Stimulated activated naive B cell treated with anti-CD40 and anti-IgM and Interleukin-4, amounts not matched to agents 10 μg/mL and 1 μg/mL and 100 μg/mL, for 72 hours (primary cell): ENCODE results near the gene CDC45.
A peak's percentile ranks its signal among the peaks of the same experiment; 100 is the strongest.

ENCODE experiments used
- ATAC-seq, 2 donors: fragments of 150-1000 bp; cut with Tn5 transposase; replicated peaks; 2 replicates each; pipeline ENCODE4 v1.10.0; 2021; ENCODE audit warnings: moderate library complexity in 1 of 2
- DNase-seq: peaks from one replicate; pipeline ENCODE4 v3.0.0; 2021
- H3K27ac Mint-ChIP-seq: one replicate; pipeline ENCODE4 v1.8.0; 2022; ENCODE audit warnings: mild to moderate bottlenecking, mixed read lengths
- H3K27me3 Mint-ChIP-seq, 2 donors: one replicate each; pipeline ENCODE4 v1.8.0; 2022; ENCODE audit warnings: mixed read lengths in 2 of 2
- H3K36me3 Mint-ChIP-seq, 2 donors: one replicate each; pipeline ENCODE4 v1.8.0; 2022; ENCODE audit warnings: mixed read lengths in 2 of 2, mild to moderate bottlenecking in 1 of 2
- H3K4me1 Mint-ChIP-seq, 2 donors: one replicate each; pipeline ENCODE4 v1.8.0; 2022; ENCODE audit warnings: mixed read lengths in 2 of 2, mild to moderate bottlenecking in 1 of 2
- H3K4me3 Mint-ChIP-seq, 2 donors: one replicate each; pipeline ENCODE4 v1.8.0; 2022; ENCODE audit warnings: mild to moderate bottlenecking in 2 of 2, mixed read lengths in 2 of 2, moderate library complexity in 1 of 2
- H3K9me3 Mint-ChIP-seq, 2 donors: one replicate each; pipeline ENCODE4 v1.8.0; 2022; ENCODE audit warnings: mixed read lengths in 2 of 2, mild to moderate bottlenecking in 1 of 2

CDC45 gene

GRCh38 chr22:19516378-19517170 is 36.9 kb downstream of the CDC45 start:
- Mint-ChIP-seq H3K4me1 (no peaks in the 10 kb centered on the region), H3K27me3 (no peaks in the 10 kb centered on the region), H3K4me3 (no peak overlapping the region), H3K36me3 (peaks cover 20 to 26% of the 10 kb centered on the region in 2 donors), H3K27ac (no peak overlapping the region), H3K9me3 (peaks cover 5% of the 10 kb centered on the region in 2 donors)
- ATAC-seq = no peak
- DNase-seq = no peak

GRCh38 chr22:19517171-19517500 is 37.4 kb downstream of the CDC45 start:
- H3K27ac Mint-ChIP-seq = no peak overlapping the region
- DNase-seq (no peak), ATAC-seq (no peak)
- no peak overlapping the region for H3K4me3 Mint-ChIP-seq
- no peaks in the 10 kb centered on the region for H3K27me3 Mint-ChIP-seq
- peaks cover 5% of the 10 kb centered on the region in 2 donors for H3K9me3 Mint-ChIP-seq
- no peaks in the 10 kb centered on the region for H3K4me1 Mint-ChIP-seq
- H3K36me3 Mint-ChIP-seq = peaks cover 24 to 26% of the 10 kb centered on the region in 2 donors

- Mint-ChIP-seq H3K27me3 (peaks cover 5 to 7% of the 10 kb centered on the region in 2 donors), H3K36me3 (peaks cover 21 to 26% of the 10 kb centered on the region in 2 donors)
These were observed 38.3 kb downstream of the CDC45 start for GRCh38 chr22:19517919-19518611.

GRCh38 chr22:19518635-19519034 is 38.9 kb downstream of the CDC45 start:
- H3K4me1 Mint-ChIP-seq = peaks cover 6 to 7% of the 10 kb centered on the region in 2 donors
- peaks cover 3 to 5% of the 10 kb centered on the region in 2 donors for H3K9me3 Mint-ChIP-seq
- no peak overlapping the region for H3K27ac Mint-ChIP-seq
- peaks cover 18 to 22% of the 10 kb centered on the region in 2 donors for H3K36me3 Mint-ChIP-seq
- ATAC-seq (no peak), DNase-seq (no peak)
- H3K4me3 Mint-ChIP-seq = no peak overlapping the region
- H3K27me3 Mint-ChIP-seq = peaks cover 8 to 12% of the 10 kb centered on the region in 2 donors

More at GRCh38 chr22:19517919-19518611, 38.3 kb downstream of the CDC45 start:
- no peak overlapping the region for H3K27ac Mint-ChIP-seq
- H3K9me3 Mint-ChIP-seq = peaks cover 5% of the 10 kb centered on the region in 2 donors
- peaks cover 1 to 4% of the 10 kb centered on the region in 2 donors for H3K4me1 Mint-ChIP-seq
- DNase-seq (no peak), ATAC-seq (no peak)
- H3K4me3 Mint-ChIP-seq = no peak overlapping the region

- Mint-ChIP-seq H3K27me3 (peaks cover 8 to 16% of the 10 kb centered on the region in 2 donors), H3K36me3 (peaks cover 13 to 16% of the 10 kb centered on the region in 2 donors), H3K9me3 (no peaks in the 10 kb centered on the region), H3K4me1 (peaks cover 7 to 10% of the 10 kb centered on the region in 2 donors), H3K27ac (no peak overlapping the region), H3K4me3 (no peak overlapping the region)
- no peak for ATAC-seq
- no peak for DNase-seq
These were observed 39.6 kb downstream of the CDC45 start for GRCh38 chr22:19519041-19519926.

- H3K4me3 Mint-ChIP-seq = no peak overlapping the region
- peaks cover 7 to 9% of the 10 kb centered on the region in 2 donors for H3K36me3 Mint-ChIP-seq
- no peaks in the 10 kb centered on the region for H3K9me3 Mint-ChIP-seq
- no peak for DNase-seq
- peaks cover 13 to 23% of the 10 kb centered on the region in 2 donors for H3K27me3 Mint-ChIP-seq
- H3K27ac Mint-ChIP-seq = no peak overlapping the region
- H3K4me1 Mint-ChIP-seq = peaks cover 12 to 17% of the 10 kb centered on the region in 2 donors
- ATAC-seq = no peak
These were observed 40.3 kb downstream of the CDC45 start for GRCh38 chr22:19520007-19520406.

- no peak for DNase-seq
- Mint-ChIP-seq H3K4me1 (peaks cover 13 to 19% of the 10 kb centered on the region in 2 donors), H3K9me3 (no peaks in the 10 kb centered on the region), H3K36me3 (peaks cover 3 to 7% of the 10 kb centered on the region in 2 donors), H3K27ac (no peak overlapping the region), H3K27me3 (peaks cover 20 to 30% of the 10 kb centered on the region in 2 donors), H3K4me3 (no peak overlapping the region)
- no peak for ATAC-seq
These were observed 41.0 kb downstream of the CDC45 start for GRCh38 chr22:19520566-19521305.

GRCh38 chr22:19522190-19522880 is 42.6 kb downstream of the CDC45 start:
- H3K4me3 Mint-ChIP-seq = peak overlapping the region in 1 of 2 donors; percentile 13

GRCh38 chr22:19522881-19523239 is 43.1 kb downstream of the CDC45 start:
- H3K27me3 Mint-ChIP-seq = peaks cover 38 to 47% of the 10 kb centered on the region in 2 donors
- peak overlapping the region in 1 of 2 donors; percentile 13 for H3K4me3 Mint-ChIP-seq
- H3K9me3 Mint-ChIP-seq = no peaks in the 10 kb centered on the region
- H3K4me1 Mint-ChIP-seq = peaks cover 13 to 19% of the 10 kb centered on the region in 2 donors
- H3K27ac Mint-ChIP-seq = no peak overlapping the region
- no peak for DNase-seq
- ATAC-seq = no peak
- peaks cover 0 to 7% of the 10 kb centered on the region in 2 donors for H3K36me3 Mint-ChIP-seq

More at GRCh38 chr22:19522190-19522880, 42.6 kb downstream of the CDC45 start:
- no peak for ATAC-seq
- Mint-ChIP-seq H3K4me1 (peaks cover 13 to 19% of the 10 kb centered on the region in 2 donors), H3K9me3 (no peaks in the 10 kb centered on the region), H3K27ac (no peak overlapping the region), H3K27me3 (peaks cover 36 to 46% of the 10 kb centered on the region in 2 donors), H3K36me3 (peaks cover 0 to 7% of the 10 kb centered on the region in 2 donors)
- DNase-seq = no peak

GRCh38 chr22:19523240-19524169 is 43.8 kb downstream of the CDC45 start:
- H3K36me3 Mint-ChIP-seq = peaks cover 0 to 7% of the 10 kb centered on the region in 2 donors
- DNase-seq (no peak), ATAC-seq (peak; percentile 53 to 54)
- peaks cover 13 to 19% of the 10 kb centered on the region in 2 donors for H3K4me1 Mint-ChIP-seq
- H3K27ac Mint-ChIP-seq = no peak overlapping the region
- no peaks in the 10 kb centered on the region for H3K9me3 Mint-ChIP-seq
- peaks cover 38 to 48% of the 10 kb centered on the region in 2 donors for H3K27me3 Mint-ChIP-seq
- H3K4me3 Mint-ChIP-seq = peak overlapping the region in 1 of 2 donors; percentile 47

- no peaks in the 10 kb centered on the region for H3K9me3 Mint-ChIP-seq
- peak within 1 kb of the TSS; percentile 62 for H3K27ac Mint-ChIP-seq
- H3K4me1 Mint-ChIP-seq = peaks cover 13 to 19% of the 10 kb centered on the region in 2 donors
- ATAC-seq (peak; percentile 6 to 26), DNase-seq (no peak)
- peaks cover 42 to 54% of the 10 kb centered on the region in 2 donors for H3K27me3 Mint-ChIP-seq
- H3K36me3 Mint-ChIP-seq = peaks cover 0 to 5% of the 10 kb centered on the region in 2 donors
- H3K4me3 Mint-ChIP-seq = peak within 1 kb of the TSS; percentile 75 to 77
These were observed 44.7 kb downstream of the CDC45 start, which contains the start of gene CLDN5 for GRCh38 chr22:19524170-19525115. TSS of gene CLDN5 (minus strand) at chr22:19524410. CDS start at chr22:19524255, 155 bp downstream.
